Fibroblast of lung (primary cell): ENCODE measurements around the gene RANBP3. TPM values are rescaled to one million over a fixed set of nuclear protein-coding genes. Genes with fewer than 3 reads are reported as not detected.
A peak's percentile ranks its signal among the peaks of the same experiment; 100 is the strongest.

ENCODE experiments used
- DNase-seq, 2 donors: peaks; one replicate each; pipeline versions ENCODE4 v3.0.0 to v3.0.0-alpha.2; 2010; ENCODE audit warnings: low read depth in 2 of 2
- H2AFZ ChIP-seq: 2 replicates; pipeline ENCODE4 v1.5.1; 2012; ENCODE audit warnings: low read length, control low read depth, inconsistent platforms
- H3K27ac ChIP-seq: 2 replicates; pipeline ENCODE4 v1.5.1; 2011; ENCODE audit warnings: low read length, control low read depth; ENCODE audit not compliant: insufficient read depth
- H3K27me3 ChIP-seq: 2 replicates; pipeline ENCODE4 v1.5.1; 2011; ENCODE audit warnings: mild to moderate bottlenecking, low read length; ENCODE audit not compliant: control insufficient read depth, insufficient read depth
- H3K36me3 ChIP-seq: 2 replicates; pipeline ENCODE4 v1.5.1; 2011; ENCODE audit warnings: low read length; ENCODE audit not compliant: control insufficient read depth, insufficient read depth
- H3K4me1 ChIP-seq: 2 replicates; pipeline ENCODE4 v1.5.1; 2011; ENCODE audit warnings: low read length; ENCODE audit not compliant: control insufficient read depth, insufficient read depth; ENCODE audit errors: extremely low read depth
- H3K4me2 ChIP-seq: 2 replicates; pipeline ENCODE4 v1.5.1; 2011; ENCODE audit warnings: low read length, control low read depth; ENCODE audit not compliant: insufficient read depth; ENCODE audit errors: extremely low read depth
- H3K4me3 ChIP-seq, 4 experiments: fragments of 200-600 bp in 1 of 4; sonication (generic) in 1 of 4; replicated peaks in 1 of 4; 2 replicates each; pipeline ENCODE4 v1.5.1; 2011 to 2016; ENCODE audit warnings: low read length in 4 of 4, low read depth in 3 of 4, mild to moderate bottlenecking in 3 of 4, control low read depth in 2 of 4, inconsistent platforms in 1 of 4, mixed read lengths in 1 of 4; ENCODE audit not compliant: insufficient read depth in 1 of 4; ENCODE audit errors: control extremely low read depth in 1 of 4
- H3K79me2 ChIP-seq: 2 replicates; pipeline ENCODE4 v1.5.1; 2012; ENCODE audit warnings: mild to moderate bottlenecking, low read length, inconsistent platforms; ENCODE audit not compliant: control insufficient read depth, insufficient read depth
- H3K9ac ChIP-seq: 2 replicates; pipeline ENCODE4 v1.5.1; 2011; ENCODE audit warnings: mild to moderate bottlenecking, low read length, control low read depth; ENCODE audit not compliant: insufficient read depth
- H3K9me3 ChIP-seq: 2 replicates; pipeline ENCODE4 v1.5.1; 2012; ENCODE audit warnings: low read depth, low read length; ENCODE audit not compliant: control insufficient read depth, insufficient read depth
- H4K20me1 ChIP-seq: 2 replicates; pipeline ENCODE4 v1.5.1; 2011; ENCODE audit warnings: low read length; ENCODE audit not compliant: control insufficient read depth, insufficient read depth; ENCODE audit errors: extremely low read depth
- EZH2 ChIP-seq: IDR thresholded peaks from 2 replicates; pipeline ENCODE4 v1.5.1; 2012; ENCODE audit warnings: low read length, control low read depth, mild to moderate bottlenecking; ENCODE audit errors: missing control alignments
- polyA plus RNA-seq, 2 donors: library from polyadenylated mRNA; depleted of rRNA in 1 of 2; stranded (reverse) in 1 of 2; unstranded in 1 of 2; fragments of >200 nt; gene quantifications; 2 replicates each; pipeline ENCODE4 v1.2.1, GENCODE V29; 2011 to 2012; ENCODE audit warnings: missing spikeins in 1 of 2
- total RNA-seq: library from RNA; depleted of rRNA; stranded (reverse); fragments of >200 nt; gene quantifications from 2 replicates; pipeline ENCODE4 v1.2.1, GENCODE V29; 2014
- TF ChIP-seq, protein P1 (sequence below), 2 donors: IDR thresholded peaks in 1 of 2; conservative IDR thresholded peaks in 1 of 2; 1 replicate in 1 of 2; 2 replicates in 1 of 2; pipeline ENCODE4 v1.5.1; 2011 to 2012; ENCODE audit warnings: low read length in 2 of 2, control low read depth in 1 of 2, inconsistent platforms in 1 of 2, low read depth in 1 of 2, mild to moderate bottlenecking in 1 of 2

Gene RANBP3
- total and polyA plus RNA-seq, 2 donors (not counting 1 experiment from before 2014, with no cell fraction given) = 39.8 to 59.4 TPM

DNA sequence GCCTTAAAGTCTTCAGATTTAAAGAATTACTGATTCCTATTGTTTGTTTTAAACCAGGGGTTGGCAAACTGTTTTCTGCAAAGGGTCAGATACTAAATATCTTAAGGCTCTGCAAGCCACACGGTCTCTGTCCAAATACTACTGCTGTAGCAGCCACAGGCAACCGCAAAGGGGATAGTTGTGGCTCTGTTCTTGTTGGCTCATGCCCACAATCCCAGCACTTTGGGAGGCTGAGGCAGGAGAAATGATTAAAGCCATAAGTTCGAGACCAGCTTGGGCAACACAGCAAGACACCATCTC is 22.4 kb downstream of the RANBP3 start:
- TF ChIP-seq, protein P1, sequence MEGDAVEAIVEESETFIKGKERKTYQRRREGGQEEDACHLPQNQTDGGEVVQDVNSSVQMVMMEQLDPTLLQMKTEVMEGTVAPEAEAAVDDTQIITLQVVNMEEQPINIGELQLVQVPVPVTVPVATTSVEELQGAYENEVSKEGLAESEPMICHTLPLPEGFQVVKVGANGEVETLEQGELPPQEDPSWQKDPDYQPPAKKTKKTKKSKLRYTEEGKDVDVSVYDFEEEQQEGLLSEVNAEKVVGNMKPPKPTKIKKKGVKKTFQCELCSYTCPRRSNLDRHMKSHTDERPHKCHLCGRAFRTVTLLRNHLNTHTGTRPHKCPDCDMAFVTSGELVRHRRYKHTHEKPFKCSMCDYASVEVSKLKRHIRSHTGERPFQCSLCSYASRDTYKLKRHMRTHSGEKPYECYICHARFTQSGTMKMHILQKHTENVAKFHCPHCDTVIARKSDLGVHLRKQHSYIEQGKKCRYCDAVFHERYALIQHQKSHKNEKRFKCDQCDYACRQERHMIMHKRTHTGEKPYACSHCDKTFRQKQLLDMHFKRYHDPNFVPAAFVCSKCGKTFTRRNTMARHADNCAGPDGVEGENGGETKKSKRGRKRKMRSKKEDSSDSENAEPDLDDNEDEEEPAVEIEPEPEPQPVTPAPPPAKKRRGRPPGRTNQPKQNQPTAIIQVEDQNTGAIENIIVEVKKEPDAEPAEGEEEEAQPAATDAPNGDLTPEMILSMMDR (conservative IDR thresholded peaks at IDR 0.05 in 1 of 2, IDR thresholded peaks at IDR 0.05 in 1 of 2; ENCODE audit: low read depth in 1 of 2, low read length in 2 of 2) = no peak
- TF ChIP-seq EZH2 = no peak
- peaks cover 37% of the 10 kb centered on the region for H3K4me1 ChIP-seq

GRCh38 chr19:5954293-5954692 is 23.6 kb downstream of the RANBP3 start:
- H3K4me2 ChIP-seq = peak overlapping the region; percentile 77
- peaks cover 76% of the 10 kb centered on the region for H3K79me2 ChIP-seq
- no peaks in the 10 kb centered on the region for H3K27me3 ChIP-seq
- peak in 1 of 2 donors; percentile 32 for DNase-seq
- H3K9me3 ChIP-seq = no peaks in the 10 kb centered on the region
- H3K4me3 ChIP-seq = peak overlapping the region in 2 of 4 experiments; percentile 3 to 27
- no peaks in the 10 kb centered on the region for H4K20me1 ChIP-seq
- H3K27ac ChIP-seq = peak overlapping the region; percentile 79
- no peak overlapping the region for H3K9ac ChIP-seq
- no peak for TF ChIP-seq EZH2
- TF ChIP-seq, protein P1 (conservative IDR thresholded peaks at IDR 0.05 in 1 of 2, IDR thresholded peaks at IDR 0.05 in 1 of 2; ENCODE audit: low read depth in 1 of 2, low read length in 2 of 2) = no peak
- H2AFZ ChIP-seq = no peak overlapping the region
- peaks cover 29% of the 10 kb centered on the region for H3K4me1 ChIP-seq
- H3K36me3 ChIP-seq = peaks cover 4% of the 10 kb centered on the region

More for the DNA sequence above, 22.4 kb downstream of the RANBP3 start:
- Histone ChIP-seq H3K27ac (no peak overlapping the region), H3K4me3 (no peak overlapping the region), H3K9ac (no peak overlapping the region), H3K36me3 (peaks cover 1% of the 10 kb centered on the region), H4K20me1 (peaks cover 1% of the 10 kb centered on the region), H3K9me3 (no peaks in the 10 kb centered on the region), H3K79me2 (peaks cover 78% of the 10 kb centered on the region), H2AFZ (no peak overlapping the region), H3K4me2 (no peak overlapping the region), H3K27me3 (no peaks in the 10 kb centered on the region)
- DNase-seq = peak; percentile 59 to 62

GRCh38 chr19:5953680-5954213 is 24.2 kb downstream of the RANBP3 start:
- H3K27me3 ChIP-seq = no peaks in the 10 kb centered on the region
- peaks cover 4% of the 10 kb centered on the region for H3K36me3 ChIP-seq
- TF ChIP-seq EZH2 = no peak
- TF ChIP-seq, protein P1 (conservative IDR thresholded peaks at IDR 0.05 in 1 of 2, IDR thresholded peaks at IDR 0.05 in 1 of 2; ENCODE audit: low read depth in 1 of 2, low read length in 2 of 2) = no peak
- peaks cover 76% of the 10 kb centered on the region for H3K79me2 ChIP-seq
- no peak overlapping the region for H3K9ac ChIP-seq
- H3K4me2 ChIP-seq = peak overlapping the region; percentile 77
- H3K4me1 ChIP-seq = peaks cover 29% of the 10 kb centered on the region
- H3K9me3 ChIP-seq = no peaks in the 10 kb centered on the region
- DNase-seq = peak in 1 of 2 donors; percentile 55
- no peak overlapping the region for H2AFZ ChIP-seq
- no peaks in the 10 kb centered on the region for H4K20me1 ChIP-seq
- H3K4me3 ChIP-seq = no peak overlapping the region
- peak overlapping the region; percentile 79 for H3K27ac ChIP-seq
